ENCODE results near the gene WNT6. TPM values are rescaled to one million over a fixed set of nuclear protein-coding genes. Genes with fewer than 3 reads are reported as not detected.

WNT6 gene
- polyA plus RNA-seq, 3 donors: 0.10 to 0.27 (median 0.15) TPM

- DNase-seq (ENCODE audit: low read depth in 3 of 3, low spot score in 2 of 3): no peak
These were observed 30.3 kb downstream of the WNT6 start for GRCh38 chr2:218889937-218890336.

GRCh38 chr2:218890369-218890768 is 30.8 kb downstream of the WNT6 start:
- DNase-seq (ENCODE audit: low read depth in 3 of 3, low spot score in 2 of 3): no peak

GRCh38 chr2:218891275-218892135 is 31.9 kb downstream of the WNT6 start:
- DNase-seq (ENCODE audit: low read depth in 3 of 3, low spot score in 2 of 3): no peak

- no peak for DNase-seq (ENCODE audit: low read depth in 3 of 3, low spot score in 2 of 3)
These were observed 33.2 kb downstream of the WNT6 start for GRCh38 chr2:218892693-218893348.

GRCh38 chr2:218893349-218894150 is 33.9 kb downstream of the WNT6 start:
- no peak for DNase-seq (ENCODE audit: low read depth in 3 of 3, low spot score in 2 of 3)

GRCh38 chr2:218894151-218894879 is 34.7 kb downstream of the WNT6 start:
- no peak for DNase-seq (ENCODE audit: low read depth in 3 of 3, low spot score in 2 of 3)

GRCh38 chr2:218894880-218895157 is 35.2 kb downstream of the WNT6 start:
- DNase-seq (ENCODE audit: low read depth in 3 of 3, low spot score in 2 of 3): no peak

- no peak for DNase-seq (ENCODE audit: low read depth in 3 of 3, low spot score in 2 of 3)
These were observed 35.7 kb downstream of the WNT6 start for GRCh38 chr2:218895326-218895725.

- no peak for DNase-seq (ENCODE audit: low read depth in 3 of 3, low spot score in 2 of 3)
These were observed 36.3 kb downstream of the WNT6 start for GRCh38 chr2:218895759-218896500.

GRCh38 chr2:218896501-218897393 is 37.1 kb downstream of the WNT6 start:
- no peak for DNase-seq (ENCODE audit: low read depth in 3 of 3, low spot score in 2 of 3)

GRCh38 chr2:218897394-218898108 is 37.9 kb downstream of the WNT6 start:
- no peak for DNase-seq (ENCODE audit: low read depth in 3 of 3, low spot score in 2 of 3)

- DNase-seq (ENCODE audit: low read depth in 3 of 3, low spot score in 2 of 3): no peak
These were observed 38.7 kb downstream of the WNT6 start for GRCh38 chr2:218898109-218898878.

- no peak for DNase-seq (ENCODE audit: low read depth in 3 of 3, low spot score in 2 of 3)
These were observed 39.5 kb downstream of the WNT6 start for GRCh38 chr2:218899147-218899546.

- DNase-seq (ENCODE audit: low read depth in 3 of 3, low spot score in 2 of 3): no peak
These were observed 42.8 kb downstream of the WNT6 start for GRCh38 chr2:218902427-218902826.

- DNase-seq (ENCODE audit: low read depth in 3 of 3, low spot score in 2 of 3): no peak
These were observed 44.6 kb downstream of the WNT6 start for GRCh38 chr2:218904176-218904575.

GRCh38 chr2:218908721-218909619 is 49.4 kb downstream of the WNT6 start:
- DNase-seq (ENCODE audit: low read depth in 3 of 3, low spot score in 2 of 3): peak in 2 of 3 donors; percentile 73 to 83

- no peak for DNase-seq (ENCODE audit: low read depth in 3 of 3, low spot score in 2 of 3)
These were observed 51.1 kb downstream of the WNT6 start for GRCh38 chr2:218910741-218911140.
